SHP77 treated with DMSO at 0.1 percent for 48 hours (cell line): ENCODE measurements around the gene XBP1.
"Not testable (repeated sequence)": the region's sequence is repeated elsewhere in the genome, so short reads cannot be mapped to it uniquely, and the experiment has no call there.

ENCODE experiments used
- DNase-seq: peaks from one replicate; lab custom pipeline; 2025; lab: John Stamatoyannopoulos, UW

Gene XBP1

DNA sequence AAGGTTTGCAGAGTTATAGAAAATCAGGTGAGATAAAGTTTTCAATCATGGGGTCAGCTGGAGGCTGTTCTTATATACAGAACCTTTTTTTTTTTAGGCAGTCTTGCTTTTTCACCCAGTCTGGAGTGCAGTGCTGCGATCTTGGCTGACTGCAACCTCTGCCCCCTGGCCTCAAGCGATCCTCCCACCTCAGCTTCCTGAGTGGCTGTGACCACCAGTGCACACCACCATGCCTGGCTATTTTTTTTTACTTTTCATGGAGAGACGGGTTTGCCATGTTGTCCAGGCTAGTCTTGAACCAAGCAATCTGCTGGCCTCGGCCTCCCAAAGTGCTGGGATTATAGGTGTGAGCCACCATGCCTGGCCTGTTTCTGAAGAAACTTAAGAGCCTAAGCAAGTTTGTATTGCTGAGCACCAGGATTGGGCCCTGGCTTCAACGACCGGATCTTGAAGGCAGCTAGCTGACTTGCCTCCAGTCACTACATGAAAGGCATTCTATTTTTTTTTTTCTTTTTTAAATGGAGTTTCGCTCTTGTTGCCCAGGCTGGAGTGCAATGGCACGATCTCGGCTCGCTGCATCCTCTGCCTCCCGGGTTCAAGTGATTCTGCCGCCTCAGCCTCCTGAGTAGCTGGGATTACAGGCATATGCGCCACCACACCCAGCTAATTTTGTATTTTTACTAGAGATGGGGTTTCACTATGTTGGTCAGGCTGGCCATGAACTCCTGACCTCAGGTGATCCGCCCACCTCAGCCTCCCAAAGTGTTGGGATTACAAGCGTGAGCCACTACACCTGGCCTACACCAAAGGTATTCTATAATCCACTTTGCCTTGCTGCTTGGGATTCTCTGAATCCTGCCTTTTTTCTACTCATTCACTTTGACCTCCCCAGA lies 7.6 kb downstream of the XBP1 start:
- DNase-seq, result no peak

DNA sequence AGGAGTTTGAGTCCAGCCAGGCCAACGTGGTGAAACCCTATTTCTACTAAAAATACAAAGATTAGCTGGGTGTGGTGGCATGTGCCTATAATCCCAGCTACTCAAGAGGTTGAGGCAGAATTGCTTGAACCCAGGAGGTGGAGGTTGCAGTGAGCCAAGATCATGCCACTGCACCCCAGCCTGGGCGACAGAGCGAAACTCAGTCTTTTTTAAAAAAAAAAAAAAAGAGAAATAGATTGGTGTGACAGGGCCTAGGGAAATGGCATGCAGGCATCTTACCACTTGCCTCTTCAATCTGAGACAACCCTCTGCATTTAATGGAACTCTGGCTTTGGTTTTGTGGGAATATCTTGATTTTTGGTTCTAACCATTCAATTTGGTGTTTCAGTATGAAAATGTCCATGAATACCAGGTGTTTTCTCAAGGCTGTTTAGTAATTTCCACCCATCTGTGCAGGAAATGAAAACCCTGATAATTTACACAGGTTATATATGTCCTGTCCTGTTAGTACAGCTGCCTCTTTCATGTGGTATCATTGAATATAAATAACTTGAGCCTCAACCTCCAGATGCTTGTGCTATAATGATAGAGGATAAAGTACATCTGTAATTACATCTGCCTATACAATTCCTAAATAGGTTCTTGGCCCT lies 8.4 kb downstream of the XBP1 start:
- DNase-seq, result peak; percentile 84

DNA sequence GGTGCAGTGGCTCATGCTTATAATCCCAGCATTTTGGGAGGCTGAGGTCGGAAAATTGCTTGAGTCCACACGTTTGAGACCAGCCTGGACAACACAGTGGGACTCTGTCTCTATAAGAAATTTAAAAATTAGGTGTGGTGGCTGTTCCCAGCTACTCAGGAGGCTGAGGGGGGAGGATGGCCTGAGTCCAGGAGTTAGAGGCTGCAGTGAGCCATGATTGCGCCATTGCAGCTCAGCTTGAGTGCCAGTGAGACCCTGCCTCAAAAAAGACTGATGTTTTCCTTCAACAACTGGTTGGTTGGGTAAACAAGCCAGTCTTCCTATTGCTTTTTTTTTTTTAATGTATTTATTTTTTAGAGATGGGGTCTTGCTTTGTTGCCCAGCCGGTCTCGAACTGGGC lies 9.2 kb downstream of the XBP1 start:
- DNase-seq, result no peak

DNA sequence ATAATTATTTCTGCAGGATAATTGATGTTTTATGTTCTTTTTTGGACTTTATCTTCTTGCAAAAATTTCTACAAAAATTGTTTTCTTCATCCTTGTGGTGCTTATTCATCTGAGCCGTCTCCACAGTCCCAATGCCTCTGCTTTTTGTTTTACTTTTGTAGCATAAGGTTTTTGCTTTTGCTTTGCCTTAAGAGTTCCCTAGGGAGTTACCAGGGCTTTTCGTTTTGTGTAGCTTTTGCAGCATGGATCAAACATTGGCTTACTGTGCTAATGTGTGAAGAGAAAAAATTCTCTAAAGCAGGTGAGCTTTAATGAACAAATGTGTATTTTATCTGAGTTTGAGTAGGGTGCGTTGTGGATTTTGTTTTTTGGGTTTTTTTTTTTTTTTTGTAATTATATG lies 11.8 kb downstream of the XBP1 start:
- DNase-seq, result no peak

DNA sequence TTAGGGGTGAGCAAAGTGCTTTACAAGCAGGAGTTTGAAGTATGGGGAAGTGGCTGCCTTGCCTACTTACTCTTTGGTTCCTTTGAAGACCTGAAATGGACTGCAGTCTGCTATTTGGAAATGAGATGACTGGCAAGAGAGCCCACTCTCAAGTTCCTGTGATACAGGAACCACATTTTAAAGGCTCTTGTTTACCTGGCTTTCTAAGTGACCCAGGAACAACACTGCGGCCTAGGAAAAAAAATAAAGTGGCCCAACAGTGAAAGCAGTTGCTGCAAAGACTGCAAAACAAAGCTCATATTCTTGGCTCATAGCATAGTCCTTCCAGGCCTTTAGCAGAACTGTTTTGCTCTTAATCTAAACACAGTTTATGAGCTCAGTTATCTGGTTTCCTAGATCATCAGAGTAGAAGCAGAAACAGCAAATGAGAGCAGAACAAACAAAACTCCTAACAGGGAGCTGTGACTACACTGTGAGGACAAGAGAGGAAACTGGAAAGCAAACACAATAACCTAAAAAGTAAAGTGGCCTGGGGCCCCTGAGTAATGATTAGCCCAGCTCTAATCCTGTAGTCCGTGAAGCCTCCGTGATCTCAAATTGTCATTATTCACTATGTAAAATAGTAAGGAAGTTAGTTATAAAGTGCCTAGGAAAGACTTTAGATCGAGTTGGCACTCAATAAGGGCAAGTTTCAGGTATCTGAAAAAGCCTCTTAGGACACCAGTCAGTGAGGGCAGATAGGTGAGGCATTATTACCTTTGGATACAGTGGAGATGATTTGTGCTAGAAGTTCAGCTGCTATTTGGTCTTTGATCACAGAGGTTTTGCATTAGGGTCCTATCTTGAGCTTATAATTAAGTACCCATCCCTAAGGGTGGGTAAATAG lies 16.3 kb downstream of the XBP1 start:
- DNase-seq, result no peak

DNA sequence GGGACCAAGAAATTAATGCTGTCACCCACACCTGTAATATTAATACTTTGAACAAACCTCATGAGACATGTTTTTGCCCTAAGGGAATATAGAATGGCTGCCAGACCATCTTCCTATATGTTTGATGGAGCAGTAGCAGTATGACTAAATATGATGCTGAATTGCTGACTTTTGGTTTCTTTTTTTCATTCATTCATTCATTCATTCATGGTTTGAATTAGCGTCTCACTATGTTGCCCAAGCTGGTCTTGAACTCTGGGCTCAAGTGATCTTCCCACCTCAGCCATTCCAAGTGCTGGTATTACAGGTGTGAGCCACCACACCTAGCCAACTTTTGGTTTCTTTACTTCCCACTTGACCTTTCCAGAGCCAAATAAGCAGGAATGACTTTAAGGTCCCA lies 20.1 kb downstream of the XBP1 start:
- no peak for DNase-seq

DNA sequence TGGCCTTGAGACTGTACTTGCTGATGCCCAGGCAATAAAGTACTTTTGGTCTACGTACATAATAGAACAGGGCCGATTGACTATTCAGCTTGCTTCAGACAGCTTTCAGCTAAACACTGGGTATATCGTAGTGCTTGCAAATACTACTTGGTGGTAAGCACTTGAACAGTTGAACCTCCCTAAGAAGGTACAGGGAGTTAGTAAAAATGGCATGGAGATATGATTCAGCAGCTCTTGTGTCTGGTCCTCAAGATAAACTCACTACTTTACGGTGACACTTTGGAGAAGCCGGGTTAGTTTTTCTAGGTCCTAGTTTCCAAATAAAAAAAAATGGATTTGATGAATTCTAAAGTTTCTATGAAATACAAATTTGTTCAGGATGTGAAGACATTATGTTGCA lies 20.5 kb downstream of the XBP1 start:
- DNase-seq, result no peak

DNA sequence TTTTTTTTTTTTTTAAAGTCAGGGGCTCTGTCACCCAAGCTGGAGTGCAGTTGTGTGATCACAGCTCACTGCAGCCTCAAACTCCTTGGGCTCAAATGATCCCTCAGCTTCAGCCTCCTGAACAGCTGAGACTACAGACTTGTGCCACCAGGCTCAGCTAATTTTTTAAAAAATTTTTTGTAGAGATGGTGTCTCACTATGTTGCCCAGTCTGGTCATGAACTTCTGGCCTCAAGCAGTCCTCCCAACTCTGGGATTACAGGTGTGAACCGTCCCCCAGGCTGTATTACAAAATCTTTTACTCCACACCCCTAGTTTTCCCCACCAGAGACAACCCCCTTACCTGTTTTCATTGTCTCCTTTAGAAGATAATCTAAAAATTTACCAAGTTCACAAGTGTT lies 26.0 kb downstream of the XBP1 start:
- DNase-seq, result no peak

DNA sequence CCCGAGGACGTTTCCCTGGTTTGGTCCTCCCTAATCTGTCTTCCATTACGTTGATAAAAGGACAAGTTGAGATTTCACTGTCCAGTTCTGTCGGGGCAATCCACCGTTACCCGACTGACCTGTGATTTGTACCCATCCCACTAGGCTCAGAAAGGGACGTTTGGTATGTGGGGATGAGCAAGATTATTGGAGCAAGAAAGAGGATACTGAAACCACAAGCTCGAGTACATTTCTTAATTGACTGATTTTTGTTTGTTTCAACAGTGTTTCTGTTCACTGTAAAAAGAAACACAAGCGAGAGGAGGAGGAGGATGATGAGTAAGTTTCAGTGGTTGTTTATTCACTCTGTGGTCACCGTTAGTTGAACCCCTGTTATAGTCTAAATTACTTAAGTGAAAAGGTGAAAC lies 26.9 kb downstream of the XBP1 start:
- no peak for DNase-seq

DNA sequence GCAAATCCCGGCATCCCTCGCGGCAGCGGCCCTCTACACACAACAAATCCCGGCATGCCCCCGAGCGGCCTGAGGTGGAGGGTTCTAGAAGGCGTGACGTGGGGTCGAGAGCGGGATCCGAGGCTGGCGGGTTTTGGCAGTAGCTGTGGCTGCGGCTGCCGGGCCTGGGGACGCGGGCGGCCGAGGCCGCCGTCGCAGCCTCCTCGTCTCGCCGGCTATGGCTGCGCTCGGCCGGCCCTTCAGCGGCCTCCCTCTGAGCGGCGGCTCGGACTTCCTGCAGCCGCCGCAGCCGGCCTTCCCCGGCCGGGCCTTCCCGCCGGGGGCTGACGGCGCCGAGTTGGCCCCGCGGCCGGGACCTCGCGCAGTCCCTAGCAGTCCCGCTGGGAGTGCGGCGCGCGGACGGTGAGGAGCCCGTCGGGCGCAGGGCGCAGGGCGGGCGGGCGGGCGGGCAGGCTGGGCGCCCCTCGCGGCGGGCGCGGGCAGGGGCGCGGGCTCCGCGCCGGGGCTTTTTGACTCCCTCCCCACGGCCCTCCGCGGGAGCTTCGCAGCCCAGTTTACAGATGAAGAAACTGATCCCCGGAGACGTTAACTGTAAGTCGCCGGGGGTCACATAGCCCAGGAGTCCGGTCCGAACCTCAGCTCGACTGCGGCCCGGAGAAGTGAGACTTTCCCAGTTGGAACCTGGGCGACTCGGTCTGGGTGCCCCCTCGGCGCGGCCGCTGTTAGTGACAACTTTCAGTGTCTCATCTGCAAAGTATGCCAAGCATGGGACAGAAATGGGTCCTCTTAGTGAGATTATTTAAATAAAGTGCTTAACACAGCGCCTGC lies 27.5 kb downstream of the XBP1 start, which contains the start of gene CCDC117:
CCDC117 (plus strand) TSS at position 63 of the 828 bp plus-strand sequence; CDS start at position 218, 155 bp downstream.
- peak; percentile 78 for DNase-seq

DNA sequence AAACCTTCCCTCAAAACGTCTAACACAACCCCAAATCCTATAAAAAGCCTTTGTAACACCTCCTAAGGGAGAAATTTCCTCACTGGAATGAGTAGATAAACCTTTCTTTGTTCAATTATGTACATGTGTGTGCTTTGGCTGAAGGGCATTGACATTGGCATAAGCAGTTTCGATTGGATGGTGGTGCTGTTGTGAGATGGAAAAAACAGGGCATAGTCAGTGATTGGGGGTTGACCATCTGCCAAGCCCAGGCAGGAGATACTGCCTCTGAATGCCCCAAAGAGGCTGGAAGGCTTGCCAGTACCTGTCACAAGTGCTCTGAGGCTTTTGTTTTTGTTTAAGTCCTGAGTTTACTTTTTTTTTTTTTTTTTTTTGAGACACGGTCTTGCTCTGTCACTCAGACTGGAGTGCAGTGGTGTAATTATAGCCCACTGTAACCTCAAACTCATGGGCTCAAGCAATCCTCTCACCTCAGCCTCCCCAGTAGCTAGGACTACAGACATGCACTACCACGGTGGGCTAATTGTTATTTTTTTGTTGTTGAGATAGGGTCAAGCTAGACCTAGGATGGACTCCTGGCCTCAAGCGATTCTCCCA lies 29.1 kb downstream of the XBP1 start:
- no peak for DNase-seq

DNA sequence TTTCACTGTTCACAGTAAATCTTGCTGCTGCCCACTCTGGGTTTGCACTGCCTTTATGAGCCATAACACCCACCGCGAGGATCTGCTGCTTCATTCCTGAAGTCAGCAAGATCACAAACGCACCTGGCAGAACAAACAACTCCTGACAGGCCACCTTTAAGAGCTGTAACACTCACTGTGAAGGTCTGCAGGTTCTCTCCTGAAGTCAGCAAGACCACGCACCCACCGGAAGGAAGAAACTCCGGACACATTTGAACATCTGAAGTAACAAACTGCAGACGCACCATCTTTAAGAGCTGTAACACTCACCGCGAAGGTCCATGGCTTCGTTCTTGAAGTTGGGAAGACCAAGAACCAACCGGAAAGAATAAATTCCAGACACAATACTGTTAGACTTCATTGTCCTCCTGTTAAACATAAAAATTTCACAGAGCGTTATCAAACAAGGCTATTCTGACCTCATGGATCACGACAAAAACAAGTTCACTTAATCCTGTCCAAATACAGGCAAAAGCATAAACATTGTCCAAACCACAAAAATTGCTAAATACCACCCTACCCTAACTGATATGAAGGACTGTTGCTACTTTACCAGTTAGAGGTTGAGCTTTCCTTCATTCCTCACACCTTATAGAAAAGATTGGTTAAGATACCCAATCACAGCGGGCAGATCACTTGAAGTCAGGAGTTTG lies 30.8 kb downstream of the XBP1 start:
- no peak for DNase-seq

DNA sequence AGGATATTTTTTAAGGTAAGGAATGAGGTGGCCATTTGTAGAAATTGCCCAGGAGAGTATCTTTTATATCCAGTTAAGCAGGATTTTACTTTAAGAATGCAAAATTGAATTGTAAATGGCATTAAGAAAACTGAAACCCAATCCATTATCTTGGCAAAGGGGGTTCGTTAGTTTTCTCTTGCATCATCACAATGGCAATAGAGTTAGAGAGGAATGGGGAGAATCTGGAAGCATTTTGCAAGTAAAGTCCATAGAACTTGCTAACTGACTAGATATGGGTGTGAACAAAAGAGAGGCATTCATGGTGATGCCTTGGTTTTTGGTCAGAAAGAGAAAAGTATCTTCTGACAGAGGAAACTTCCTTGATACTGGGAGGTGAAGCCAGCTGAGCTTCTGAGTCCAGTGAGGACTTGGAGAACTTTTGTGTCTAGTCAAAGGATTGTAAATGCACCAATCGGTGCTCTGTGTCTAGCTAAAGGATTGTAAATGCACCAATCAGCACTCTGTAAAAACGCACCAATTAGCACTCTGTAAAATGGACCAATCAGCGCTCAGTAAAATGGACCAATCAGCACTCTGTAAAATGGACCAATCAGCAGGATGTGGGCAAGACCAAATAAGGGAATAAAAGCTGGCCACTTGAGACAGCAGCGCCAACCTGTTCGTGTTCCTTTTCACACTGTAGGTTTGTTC lies 31.5 kb downstream of the XBP1 start:
- DNase-seq, result no peak

DNA sequence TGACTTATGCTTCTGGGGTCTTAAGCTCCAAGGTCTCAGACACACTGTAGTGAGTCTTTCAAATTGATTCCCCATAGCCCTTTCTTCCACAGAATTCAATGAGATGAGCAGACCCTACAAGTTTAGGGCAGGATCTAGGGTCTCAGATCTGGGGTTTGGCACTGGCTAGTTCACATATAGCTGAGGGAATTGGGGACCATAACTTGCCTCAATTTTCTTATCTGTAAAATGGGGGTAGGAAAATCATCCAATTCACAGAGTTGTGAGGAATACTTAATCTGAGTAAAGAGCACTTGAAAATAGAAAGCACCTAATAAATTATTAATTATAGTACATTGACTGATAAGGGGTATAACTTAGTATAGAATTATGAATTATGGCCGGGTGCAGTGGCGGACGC lies 33.7 kb downstream of the XBP1 start:
- DNase-seq, result no peak

DNA sequence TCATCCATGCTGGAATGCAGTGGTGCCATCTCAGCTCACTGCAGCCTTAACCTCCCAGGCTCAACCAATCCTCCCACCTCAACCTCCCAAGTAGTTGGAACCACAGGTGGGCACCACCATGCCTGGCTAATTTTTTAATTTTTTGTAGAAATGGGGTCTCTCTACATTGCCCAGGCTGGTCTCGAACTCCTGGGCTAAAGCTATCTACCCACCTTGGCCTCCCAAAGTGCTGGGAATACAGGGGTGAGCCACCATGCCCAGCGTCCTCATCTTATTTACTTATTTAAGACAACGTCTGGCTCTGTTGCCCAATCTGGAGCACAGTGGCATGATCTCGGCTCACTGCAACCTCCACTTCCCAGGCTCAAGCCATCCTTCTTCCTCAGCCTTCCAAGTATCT lies 38.4 kb downstream of the XBP1 start:
- DNase-seq, result not testable (repeated sequence)

DNA sequence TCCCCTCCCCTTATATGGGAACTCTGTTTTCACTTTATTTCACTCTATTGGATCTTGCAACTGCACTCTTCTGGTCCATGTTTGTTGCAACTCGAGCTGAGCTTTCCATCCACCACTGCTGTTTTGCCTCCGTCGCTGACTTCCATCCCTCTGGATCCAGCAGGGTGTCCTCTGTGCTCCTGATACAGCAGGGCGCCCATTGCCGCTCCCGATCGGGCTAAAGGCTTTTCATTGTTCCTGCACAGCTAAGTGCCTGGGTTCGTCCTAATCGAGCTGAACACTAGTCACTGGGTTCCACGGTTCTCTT lies 39.0 kb downstream of the XBP1 start:
- DNase-seq, result no peak

DNA sequence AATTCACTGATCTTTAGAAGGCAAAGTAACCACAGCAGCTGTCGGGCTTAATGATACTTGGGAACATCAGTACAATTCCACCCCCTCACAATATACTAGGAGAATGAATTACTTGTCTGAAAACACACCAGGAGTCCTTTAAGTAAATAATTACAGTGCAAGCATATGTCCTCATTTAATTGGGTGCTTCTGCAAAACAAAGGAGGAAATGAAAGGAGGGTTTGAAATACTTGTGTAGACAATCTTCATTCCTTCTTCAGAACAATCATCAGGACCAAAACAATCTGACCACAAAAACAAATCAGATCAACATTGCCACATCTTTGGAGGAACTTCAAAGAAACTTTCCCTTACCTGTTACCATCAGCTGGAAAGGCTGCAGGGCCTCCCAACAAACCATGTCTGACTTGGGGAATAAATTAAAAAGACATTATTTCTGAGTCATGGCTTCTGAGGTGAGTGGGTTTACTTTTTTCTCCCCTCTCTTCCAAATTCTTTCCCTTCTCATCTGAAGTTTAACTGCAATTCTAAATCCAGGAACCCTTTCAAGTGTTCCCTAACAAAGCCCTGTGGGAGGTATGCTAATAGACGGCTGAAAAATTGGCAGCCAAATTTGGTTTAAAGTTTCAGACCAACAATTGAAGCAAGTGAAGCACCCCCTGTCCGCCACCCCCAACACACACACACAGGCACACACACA lies 40.4 kb downstream of the XBP1 start:
- no peak for DNase-seq

DNA sequence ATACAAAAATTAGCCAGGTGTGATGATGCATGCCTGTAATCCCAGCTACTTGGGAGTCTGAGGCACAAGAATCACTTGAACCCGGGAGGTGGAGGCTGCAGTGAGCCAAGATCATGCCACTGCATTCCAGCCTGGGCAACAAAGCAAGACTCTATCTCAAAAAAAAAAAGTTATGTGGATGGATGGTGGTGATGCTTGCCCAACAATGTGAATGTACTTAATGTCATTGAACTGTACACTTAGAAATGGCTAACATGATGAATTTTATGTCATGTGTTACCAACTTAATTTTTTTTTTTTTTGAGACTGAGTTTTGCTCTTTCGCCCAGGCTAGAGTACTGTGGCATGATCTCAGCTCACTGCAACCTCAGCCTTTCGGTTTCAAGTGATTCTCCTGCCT lies 45.9 kb downstream of the XBP1 start:
- DNase-seq, result not testable (repeated sequence)

DNA sequence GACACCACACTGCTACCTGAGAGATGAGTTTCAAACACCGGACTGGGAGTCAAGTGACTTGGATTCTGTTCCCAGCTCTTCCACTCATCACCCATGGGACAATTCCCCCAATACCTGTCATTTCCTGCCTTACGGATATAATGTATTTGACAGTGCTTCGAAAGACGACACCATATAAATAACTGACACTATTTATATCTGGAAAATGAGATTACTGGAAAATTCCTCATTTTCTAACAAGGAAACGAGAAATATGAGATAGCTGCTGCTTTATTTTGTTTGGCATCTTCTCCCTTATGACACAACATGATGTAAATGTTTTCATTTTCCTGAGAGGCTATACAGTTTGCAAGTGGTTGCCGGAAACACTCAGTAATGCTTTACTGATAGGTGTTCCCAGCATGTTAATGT lies 49.9 kb downstream of the XBP1 start:
- no peak for DNase-seq
